Caki2 (cell line): ENCODE results near the gene MCTP2. TPM values are rescaled to one million over a fixed set of nuclear protein-coding genes. Genes with fewer than 3 reads are reported as not detected.
"Not testable (repeated sequence)": the region's sequence is repeated elsewhere in the genome, so short reads cannot be mapped to it uniquely, and the experiment has no call there.

Experiments used
- DNase-seq: peaks from one replicate; pipeline ENCODE4 v3.0.0-alpha.2; 2015; ENCODE audit warnings: low read depth
- in situ Hi-C: cut with HindIII; loops from 2 replicates; pipeline ENCODE4 v1.10.0; 2016; ENCODE audit warnings: low sequenced_read_pairs, low pct_unique_long_range_greater_than_20kb, mixed read lengths
- total RNA-seq: library from RNA; depleted of rRNA; stranded (reverse); fragments of >200 nt; shearing (Covaris generic); gene quantifications from 2 replicates; pipeline ENCODE4 v1.2.3, GENCODE V29; 2014; ENCODE audit warnings: low replicate concordance

Gene MCTP2
- total RNA-seq, 1 experiment from 2014 or later = 13.0 TPM

- in situ Hi-C loops = no loop called here
Observed at GRCh38 chr15:94256511-94256910, 25.1 kb downstream of the MCTP2 start.

GRCh38 chr15:94257776-94258175 lies 26.4 kb downstream of the MCTP2 start:
- in situ Hi-C loops, DNase-seq: not testable (repeated sequence)

More at GRCh38 chr15:94256511-94256910, 25.1 kb downstream of the MCTP2 start:
- DNase-seq = no peak

- in situ Hi-C loops = no loop called here
- no peak for DNase-seq
Observed at GRCh38 chr15:94258246-94258645, 26.9 kb downstream of the MCTP2 start.

GRCh38 chr15:94259121-94259751 lies 27.9 kb downstream of the MCTP2 start:
- in situ Hi-C loops = no loop called here
- DNase-seq = no peak

- in situ Hi-C loops = no loop called here
- DNase-seq = no peak
Observed at GRCh38 chr15:94259863-94260262, 28.5 kb downstream of the MCTP2 start.

GRCh38 chr15:94262201-94262600 lies 30.8 kb downstream of the MCTP2 start:
- no peak for DNase-seq
- in situ Hi-C loops = no loop called here

- no peak for DNase-seq
Observed at GRCh38 chr15:94263341-94264273, 32.2 kb downstream of the MCTP2 start.

GRCh38 chr15:94265009-94265408 lies 33.6 kb downstream of the MCTP2 start:
- no peak for DNase-seq
- in situ Hi-C loops = no loop called here

More at GRCh38 chr15:94263341-94264273, 32.2 kb downstream of the MCTP2 start:
- in situ Hi-C loops = no loop called here

- in situ Hi-C loops = no loop called here
- no peak for DNase-seq
Observed at GRCh38 chr15:94265982-94266381, 34.6 kb downstream of the MCTP2 start.

GRCh38 chr15:94266789-94267188 lies 35.4 kb downstream of the MCTP2 start:
- no peak for DNase-seq
- in situ Hi-C loops = no loop called here

- in situ Hi-C loops = no loop called here
- no peak for DNase-seq
Observed at GRCh38 chr15:94269954-94270353, 38.6 kb downstream of the MCTP2 start.

GRCh38 chr15:94270570-94270969 lies 39.2 kb downstream of the MCTP2 start:
- no peak for DNase-seq
- in situ Hi-C loops = no loop called here

GRCh38 chr15:94272251-94272898 lies 41.0 kb downstream of the MCTP2 start:
- no peak for DNase-seq
- in situ Hi-C loops = no loop called here

- in situ Hi-C loops = no loop called here
- no peak for DNase-seq
Observed at GRCh38 chr15:94273826-94274225, 42.5 kb downstream of the MCTP2 start.

GRCh38 chr15:94274745-94275144 lies 43.4 kb downstream of the MCTP2 start:
- DNase-seq = no peak
- in situ Hi-C loops = no loop called here

GRCh38 chr15:94277485-94277884 lies 46.1 kb downstream of the MCTP2 start:
- DNase-seq = no peak
- in situ Hi-C loops = no loop called here

GRCh38 chr15:94279736-94280135 lies 48.4 kb downstream of the MCTP2 start:
- in situ Hi-C loops = no loop called here
- DNase-seq = no peak

GRCh38 chr15:94280301-94280700 lies 48.9 kb downstream of the MCTP2 start:
- DNase-seq = no peak
- in situ Hi-C loops = no loop called here
